Measurements from ENCODE around the gene NAA60. TPM values are rescaled to one million over a fixed set of nuclear protein-coding genes. Genes with fewer than 3 reads are reported as not detected.

The NAA60 gene
- total RNA-seq, 2 donors from 2014 or later: 34.8 to 44.5 TPM

- H3K4me3 Mint-ChIP-seq: no peak overlapping the region
- H3K4me1 Mint-ChIP-seq: peaks cover 13% of the 10 kb centered on the region
- H3K27ac Mint-ChIP-seq: no peak overlapping the region
These were observed 11.2 kb downstream of the NAA60 start for GRCh38 chr16:3454631-3455147.

DNA sequence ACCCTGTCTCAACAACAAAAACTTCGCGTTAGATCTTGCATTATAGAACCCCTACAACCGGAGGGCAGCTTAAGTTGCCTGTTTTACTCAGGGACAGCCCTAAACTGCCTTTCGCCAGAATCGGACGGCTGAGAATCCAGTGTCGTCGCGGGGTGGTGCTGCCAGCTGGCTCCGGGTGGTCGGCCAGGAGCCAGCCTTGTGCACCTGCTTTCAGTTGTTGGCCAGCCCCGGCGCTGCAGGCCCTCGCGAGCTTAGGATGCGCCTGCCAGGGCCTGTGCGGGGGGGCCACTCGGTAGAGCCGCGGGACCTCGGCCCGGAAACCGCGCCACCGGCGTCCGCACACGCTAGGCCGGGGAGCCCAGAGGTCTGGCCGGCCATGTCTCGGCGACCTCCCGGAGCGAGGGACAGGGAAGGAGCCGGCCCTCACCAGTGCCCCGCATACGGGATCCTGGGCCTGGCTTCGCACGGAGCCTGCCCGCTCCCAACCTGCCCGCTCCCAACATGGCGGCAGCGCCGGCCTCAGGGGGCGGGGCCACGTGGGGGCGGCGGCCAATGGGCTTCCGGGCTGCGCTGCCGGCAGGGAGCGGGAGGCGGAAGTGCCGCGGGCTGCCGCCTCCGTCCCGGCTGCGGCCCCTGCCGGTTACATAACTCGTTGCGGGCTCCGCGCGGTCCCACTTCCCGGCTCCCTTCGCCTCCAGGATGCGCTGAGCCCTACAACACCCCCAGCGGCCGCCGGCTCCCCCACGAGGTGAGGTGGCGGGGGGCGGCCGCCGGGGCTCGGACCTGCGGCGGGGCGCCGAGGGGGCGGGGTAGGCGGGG is 14.2 kb downstream of the NAA60 start:
- Mint-ChIP-seq H3K4me3 (peak overlapping the region; percentile 92), H3K4me1 (peaks cover 33% of the 10 kb centered on the region), H3K27ac (peak overlapping the region; percentile 19), H3K36me3 (ENCODE audit: low read depth) (no peaks in the 10 kb centered on the region), H3K27me3 (no peaks in the 10 kb centered on the region)
- DNase-seq (peak; percentile 88 to 91 (median 89)), ATAC-seq (peak; percentile 92)
- no peaks in the 10 kb centered on the region for H3K9me3 ChIP-seq (ENCODE audit: control insufficient read depth, low read length, poor library complexity, severe bottlenecking)

More at GRCh38 chr16:3454631-3455147, 11.2 kb downstream of the NAA60 start:
- Mint-ChIP-seq H3K36me3 (ENCODE audit: low read depth) (no peaks in the 10 kb centered on the region), H3K27me3 (no peaks in the 10 kb centered on the region)
- no peak for ATAC-seq
- DNase-seq: no peak
- H3K9me3 ChIP-seq (ENCODE audit: control insufficient read depth, low read length, poor library complexity, severe bottlenecking): no peaks in the 10 kb centered on the region

- Mint-ChIP-seq H3K27ac (peak overlapping the region; percentile 97), H3K4me1 (peaks cover 33% of the 10 kb centered on the region), H3K4me3 (peak overlapping the region; percentile 92), H3K27me3 (no peaks in the 10 kb centered on the region), H3K36me3 (ENCODE audit: low read depth) (no peaks in the 10 kb centered on the region)
- H3K9me3 ChIP-seq (ENCODE audit: control insufficient read depth, low read length, poor library complexity, severe bottlenecking): no peaks in the 10 kb centered on the region
- ATAC-seq: no peak
- DNase-seq: no peak
These were observed 14.9 kb downstream of the NAA60 start for GRCh38 chr16:3458278-3458851.

DNA sequence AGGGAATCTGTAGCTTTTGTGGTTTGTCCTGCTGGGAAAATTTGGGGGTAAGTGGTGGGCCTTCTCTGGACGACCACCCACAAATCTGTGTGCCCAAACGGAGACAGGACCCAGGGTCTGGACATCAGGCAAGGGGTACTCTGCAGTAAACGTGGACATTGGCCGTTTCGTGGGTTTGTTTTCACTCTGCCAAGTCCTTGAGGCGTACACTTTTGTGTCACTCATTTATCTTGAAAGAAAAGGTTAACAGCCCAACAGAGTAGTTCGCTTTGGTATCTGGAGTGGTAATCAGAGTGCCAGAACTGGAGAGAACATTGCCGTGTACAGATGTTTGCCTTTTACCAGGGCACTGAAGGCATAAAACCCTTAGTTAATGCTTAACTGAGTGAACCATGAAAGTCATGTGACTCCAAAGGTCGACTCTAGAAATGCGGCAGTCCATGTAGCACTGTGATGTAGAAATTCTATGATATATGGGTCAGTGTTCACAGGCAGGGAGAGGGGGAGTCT is 15.4 kb downstream of the NAA60 start:
- ATAC-seq: peak; percentile 16

DNA sequence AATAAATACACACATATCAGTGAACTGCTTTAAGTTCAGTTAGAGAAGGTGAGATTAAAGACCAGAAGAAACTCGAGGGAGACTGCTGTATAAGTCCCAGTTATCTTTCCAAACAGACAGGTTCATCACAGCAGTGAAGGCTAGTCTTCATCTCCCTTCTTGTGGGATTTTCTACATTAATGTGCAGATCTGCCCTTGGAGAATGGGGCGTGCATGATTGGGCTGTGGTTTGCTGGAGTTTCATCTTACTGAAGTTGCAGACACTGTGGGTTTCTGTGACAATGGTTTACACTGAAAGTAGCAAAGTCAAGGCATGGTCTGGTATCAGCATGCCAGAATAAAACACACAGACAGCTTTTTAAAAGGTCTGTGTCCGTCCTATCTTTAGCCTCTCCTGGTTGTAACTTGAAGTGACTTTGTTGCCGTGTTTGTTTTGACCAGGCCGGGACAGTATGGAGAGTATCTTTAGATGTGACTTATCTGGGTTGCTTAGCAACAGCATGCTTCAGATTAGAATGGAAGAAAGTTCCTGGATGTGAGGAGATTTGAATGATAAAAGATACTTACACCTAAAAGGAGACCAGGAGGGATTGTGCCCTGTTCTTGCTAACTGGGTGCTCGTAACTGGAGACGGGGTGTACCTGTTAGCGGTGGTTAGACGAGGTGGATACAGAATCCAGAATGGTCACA is 16.1 kb downstream of the NAA60 start:
- peaks cover 36% of the 10 kb centered on the region for H3K4me1 Mint-ChIP-seq
- H3K27me3 Mint-ChIP-seq: no peaks in the 10 kb centered on the region
- H3K9me3 ChIP-seq (ENCODE audit: control insufficient read depth, low read length, poor library complexity, severe bottlenecking): no peaks in the 10 kb centered on the region
- H3K4me3 Mint-ChIP-seq: peak overlapping the region; percentile 92
- peak overlapping the region; percentile 97 for H3K27ac Mint-ChIP-seq
- no peaks in the 10 kb centered on the region for H3K36me3 Mint-ChIP-seq (ENCODE audit: low read depth)
- DNase-seq (no peak), ATAC-seq (peak; percentile 15)

More for the DNA sequence above, 15.4 kb downstream of the NAA60 start:
- Mint-ChIP-seq H3K27ac (peak overlapping the region; percentile 97), H3K36me3 (ENCODE audit: low read depth) (no peaks in the 10 kb centered on the region), H3K4me1 (peaks cover 33% of the 10 kb centered on the region), H3K27me3 (no peaks in the 10 kb centered on the region), H3K4me3 (peak overlapping the region; percentile 92)
- H3K9me3 ChIP-seq (ENCODE audit: control insufficient read depth, low read length, poor library complexity, severe bottlenecking): no peaks in the 10 kb centered on the region
- DNase-seq: no peak

DNA sequence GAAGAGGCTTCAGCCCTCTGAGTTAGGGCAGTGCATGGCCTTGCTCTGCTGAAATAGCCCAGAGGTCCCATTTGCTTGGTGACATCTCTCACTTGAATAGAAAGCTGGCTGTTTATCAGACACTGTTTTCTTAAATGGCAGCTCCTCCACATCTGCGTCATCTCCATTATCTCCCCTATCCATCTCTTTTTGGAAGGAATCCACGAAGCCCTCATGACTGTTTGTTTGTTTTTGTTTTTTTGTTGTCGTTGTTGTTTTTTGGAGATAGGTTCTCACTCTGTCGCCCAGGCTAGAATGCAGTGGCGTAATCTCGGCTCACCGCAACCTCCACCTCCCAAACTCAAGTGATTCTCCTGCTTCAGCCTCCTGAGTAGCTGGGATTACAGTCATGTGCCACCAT is 16.6 kb downstream of the NAA60 start:
- DNase-seq: no peak
- H3K27ac Mint-ChIP-seq: peak overlapping the region; percentile 97

GRCh38 chr16:3460585-3460984 is 17.1 kb downstream of the NAA60 start:
- Mint-ChIP-seq H3K4me1 (peaks cover 36% of the 10 kb centered on the region), H3K4me3 (peak overlapping the region; percentile 7), H3K27ac (peak overlapping the region; percentile 82), H3K27me3 (no peaks in the 10 kb centered on the region), H3K36me3 (ENCODE audit: low read depth) (no peaks in the 10 kb centered on the region)
- DNase-seq (no peak), ATAC-seq (no peak)
- H3K9me3 ChIP-seq (ENCODE audit: control insufficient read depth, low read length, poor library complexity, severe bottlenecking): no peaks in the 10 kb centered on the region

More for the DNA sequence above, 16.6 kb downstream of the NAA60 start:
- peak overlapping the region; percentile 92 for H3K4me3 Mint-ChIP-seq
- no peak for ATAC-seq
- H3K4me1 Mint-ChIP-seq: peaks cover 36% of the 10 kb centered on the region
- H3K36me3 Mint-ChIP-seq (ENCODE audit: low read depth): no peaks in the 10 kb centered on the region
- no peaks in the 10 kb centered on the region for H3K27me3 Mint-ChIP-seq
- H3K9me3 ChIP-seq (ENCODE audit: control insufficient read depth, low read length, poor library complexity, severe bottlenecking): no peaks in the 10 kb centered on the region

DNA sequence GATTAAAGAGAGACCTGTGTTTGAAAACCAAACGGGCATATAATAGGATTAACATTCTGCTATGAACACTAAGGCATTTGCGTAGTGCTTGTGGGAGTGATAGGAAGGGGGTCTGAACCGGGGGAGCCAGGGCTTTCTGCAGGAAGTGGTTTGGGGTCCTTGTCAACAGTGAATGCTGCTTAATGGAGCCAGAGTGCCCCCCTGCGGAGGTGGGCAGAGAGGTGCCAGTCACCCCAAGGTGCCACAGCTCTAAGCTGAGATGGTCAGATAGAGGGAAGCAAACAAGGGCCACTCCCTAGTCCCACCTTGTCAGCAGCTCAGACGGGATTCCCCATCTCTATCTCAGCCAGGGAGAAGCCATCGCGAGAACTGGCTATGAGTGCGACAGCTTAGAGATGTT is 17.7 kb downstream of the NAA60 start:
- Mint-ChIP-seq H3K4me1 (peaks cover 36% of the 10 kb centered on the region), H3K4me3 (peak overlapping the region; percentile 7), H3K36me3 (ENCODE audit: low read depth) (no peaks in the 10 kb centered on the region), H3K27me3 (no peaks in the 10 kb centered on the region), H3K27ac (peak overlapping the region; percentile 82)
- H3K9me3 ChIP-seq (ENCODE audit: control insufficient read depth, low read length, poor library complexity, severe bottlenecking): no peaks in the 10 kb centered on the region
- ATAC-seq (no peak), DNase-seq (no peak)

DNA sequence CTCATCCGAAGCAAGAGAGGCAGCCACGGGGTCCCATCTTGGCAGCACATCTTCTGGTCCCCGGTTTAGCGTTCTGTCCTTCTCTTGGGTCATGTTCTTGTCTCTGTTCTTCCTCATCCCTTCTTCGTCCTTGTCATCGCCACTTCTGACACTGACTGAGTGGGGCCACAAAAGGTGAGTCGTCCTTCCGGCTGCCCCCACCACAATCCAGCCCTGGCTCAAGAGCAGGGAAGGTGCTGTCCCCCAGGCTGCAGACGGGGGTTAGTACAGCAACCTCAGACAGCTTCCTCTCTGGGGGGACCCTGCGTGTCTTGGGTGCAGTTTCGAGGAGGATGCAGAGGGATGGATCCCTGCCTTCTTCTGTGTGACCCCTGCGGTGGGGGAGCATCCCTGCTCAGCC is 21.8 kb downstream of the NAA60 start:
- H3K9me3 ChIP-seq (ENCODE audit: control insufficient read depth, low read length, poor library complexity, severe bottlenecking): no peaks in the 10 kb centered on the region
- Mint-ChIP-seq H3K27me3 (no peaks in the 10 kb centered on the region), H3K36me3 (ENCODE audit: low read depth) (no peaks in the 10 kb centered on the region), H3K4me1 (peaks cover 40% of the 10 kb centered on the region), H3K27ac (no peak overlapping the region), H3K4me3 (no peak overlapping the region)
- DNase-seq (no peak), ATAC-seq (no peak)

DNA sequence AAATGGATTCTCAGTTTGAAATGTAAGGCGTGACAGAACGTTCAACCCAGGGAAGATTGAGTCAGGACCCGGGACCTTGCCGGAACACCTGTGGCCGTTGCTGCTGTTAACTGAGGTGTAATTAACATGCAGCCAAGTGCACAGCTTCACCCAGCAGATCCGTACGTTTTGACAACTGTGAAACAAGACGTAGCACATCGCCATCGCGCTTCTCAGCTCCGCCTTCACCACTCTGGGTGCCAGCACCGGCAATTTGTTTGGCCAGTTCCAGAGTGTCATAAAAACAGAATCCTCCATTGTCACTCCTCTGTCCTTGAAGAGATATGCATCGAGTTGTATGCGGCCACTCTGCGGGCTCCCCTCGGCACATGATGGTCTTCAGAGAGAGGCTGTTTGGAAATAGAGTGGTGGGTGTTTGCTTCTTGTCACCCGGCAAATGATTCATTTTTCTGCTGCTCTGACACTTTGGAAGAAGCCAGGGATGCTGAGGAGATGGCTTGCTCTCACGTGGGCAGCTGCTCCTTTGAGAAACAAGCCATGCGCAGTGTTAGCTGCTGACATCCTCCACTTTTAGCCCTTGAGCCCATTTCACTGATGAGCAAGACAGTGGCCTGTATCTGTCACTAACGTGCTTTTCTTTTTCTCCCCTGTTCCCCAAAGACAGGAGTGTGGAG is 22.6 kb downstream of the NAA60 start:
- Mint-ChIP-seq H3K4me3 (no peak overlapping the region), H3K27me3 (no peaks in the 10 kb centered on the region), H3K27ac (peak overlapping the region; percentile 78), H3K36me3 (ENCODE audit: low read depth) (no peaks in the 10 kb centered on the region), H3K4me1 (peaks cover 36% of the 10 kb centered on the region)
- no peak for DNase-seq
- no peak for ATAC-seq
- H3K9me3 ChIP-seq (ENCODE audit: control insufficient read depth, low read length, poor library complexity, severe bottlenecking): no peaks in the 10 kb centered on the region

- ATAC-seq: no peak
- Mint-ChIP-seq H3K36me3 (ENCODE audit: low read depth) (no peaks in the 10 kb centered on the region), H3K4me1 (peaks cover 31% of the 10 kb centered on the region), H3K4me3 (peak overlapping the region; percentile 21), H3K27me3 (no peaks in the 10 kb centered on the region), H3K27ac (peak overlapping the region; percentile 78)
- no peaks in the 10 kb centered on the region for H3K9me3 ChIP-seq (ENCODE audit: control insufficient read depth, low read length, poor library complexity, severe bottlenecking)
- DNase-seq: no peak
These were observed 23.7 kb downstream of the NAA60 start for GRCh38 chr16:3467182-3467581.

DNA sequence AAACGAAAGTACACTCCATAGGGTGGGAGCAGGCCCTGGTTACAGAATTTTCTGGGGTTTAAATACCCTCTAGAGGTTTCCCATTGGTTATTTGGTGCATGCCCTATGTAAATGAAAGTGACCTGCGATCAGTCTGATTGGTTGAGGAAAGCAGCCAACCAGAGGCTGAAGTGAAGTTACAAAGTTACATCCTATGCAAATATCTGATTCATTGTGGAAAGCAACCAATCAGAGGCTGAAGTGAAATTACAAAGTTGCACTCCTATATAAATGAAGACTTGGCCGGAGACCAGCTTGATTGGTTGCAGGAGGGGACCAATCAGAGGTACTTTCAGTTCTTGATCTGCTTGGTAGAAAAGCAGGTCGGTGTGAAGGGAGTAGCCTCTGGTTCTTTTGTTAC is 24.4 kb downstream of the NAA60 start:
- no peaks in the 10 kb centered on the region for H3K9me3 ChIP-seq (ENCODE audit: control insufficient read depth, low read length, poor library complexity, severe bottlenecking)
- H3K27me3 Mint-ChIP-seq: no peaks in the 10 kb centered on the region
- no peaks in the 10 kb centered on the region for H3K36me3 Mint-ChIP-seq (ENCODE audit: low read depth)
- ATAC-seq (no peak), DNase-seq (no peak)
- H3K27ac Mint-ChIP-seq: no peak overlapping the region
- no peak overlapping the region for H3K4me3 Mint-ChIP-seq
- peaks cover 33% of the 10 kb centered on the region for H3K4me1 Mint-ChIP-seq

Data from T-helper 17 cell (primary cell).